Measurements from ENCODE around the gene CCDC187.

The CCDC187 gene

GRCh38 chr9:136311051-136312008 lies 7.4 kb upstream of the CCDC187 start:
- DNase-seq: no peak

GRCh38 chr9:136310273-136311030 lies 6.6 kb upstream of the CCDC187 start:
- DNase-seq: no peak

- no peak for DNase-seq
Measured at GRCh38 chr9:136309806-136310220, 5.9 kb upstream of the CCDC187 start.

GRCh38 chr9:136309101-136309801 lies 5.4 kb upstream of the CCDC187 start:
- DNase-seq: no peak

GRCh38 chr9:136308702-136309053 lies 4.8 kb upstream of the CCDC187 start:
- DNase-seq: no peak

- no peak for DNase-seq
Measured at GRCh38 chr9:136308006-136308701, 4.3 kb upstream of the CCDC187 start.

- no peak for DNase-seq
Measured at GRCh38 chr9:136307215-136307750, 3.4 kb upstream of the CCDC187 start.

GRCh38 chr9:136306211-136307208 lies 2.6 kb upstream of the CCDC187 start:
- DNase-seq: no peak

GRCh38 chr9:136305804-136306203 lies 1.9 kb upstream of the CCDC187 start:
- DNase-seq: no peak

GRCh38 chr9:136304981-136305380 lies 1.1 kb upstream of the CCDC187 start:
- no peak for DNase-seq

- DNase-seq: no peak
Measured at GRCh38 chr9:136304456-136304855, 562 bp upstream of the CCDC187 start.

- DNase-seq: no peak
Measured at GRCh38 chr9:136303066-136303824, 649 bp downstream of the CCDC187 start.

GRCh38 chr9:136302527-136302926 lies 1.4 kb downstream of the CCDC187 start:
- DNase-seq: no peak

- DNase-seq: no peak
Measured at GRCh38 chr9:136300866-136301265, 3.0 kb downstream of the CCDC187 start.

GRCh38 chr9:136300016-136300545 lies 3.8 kb downstream of the CCDC187 start:
- no peak for DNase-seq

GRCh38 chr9:136299541-136299940 lies 4.4 kb downstream of the CCDC187 start:
- no peak for DNase-seq

- DNase-seq: no peak
Measured at GRCh38 chr9:136299116-136299515, 4.8 kb downstream of the CCDC187 start.

GRCh38 chr9:136297766-136298735 lies 5.8 kb downstream of the CCDC187 start:
- DNase-seq: no peak
